Measurements from ENCODE around the gene ACTN1. TPM values are rescaled to one million over a fixed set of nuclear protein-coding genes. Genes with fewer than 3 reads are reported as not detected.

The ACTN1 gene
- total RNA-seq, 1 donor from 2014 or later: 70.7 TPM

GRCh38 chr14:68998062-68998461 lies 19.0 kb upstream of the ACTN1 start:
- no peak overlapping the region for H3K27ac Mint-ChIP-seq
- H3K79me2 ChIP-seq (ENCODE audit: low read depth): no peaks in the 10 kb centered on the region
- H3K4me3 ChIP-seq: no peak overlapping the region
- H3K27me3 Mint-ChIP-seq (ENCODE audit: insufficient read depth, low read depth): peaks cover 11% of the 10 kb centered on the region
- no peak for DNase-seq (ENCODE audit: low spot score)
- no peaks in the 10 kb centered on the region for H3K4me1 Mint-ChIP-seq
- H3K4me3 Mint-ChIP-seq: no peak overlapping the region
- peaks cover 6% of the 10 kb centered on the region for H3K9me3 Mint-ChIP-seq
- no peaks in the 10 kb centered on the region for H3K27me3 ChIP-seq
- no peak overlapping the region for H3K9ac ChIP-seq
- H3K36me3 Mint-ChIP-seq: no peaks in the 10 kb centered on the region
- no peak overlapping the region for H2AFZ ChIP-seq (replicated peaks)
- no peaks in the 10 kb centered on the region for H3K36me3 ChIP-seq
- no peak overlapping the region for H3K27ac ChIP-seq
- no peaks in the 10 kb centered on the region for H3K4me1 ChIP-seq
- H3F3A ChIP-seq (ENCODE audit: low read depth): peaks cover 5% of the 10 kb centered on the region
- no peak overlapping the region for H3K4me2 ChIP-seq
- H4K20me1 ChIP-seq (ENCODE audit: low read depth): no peaks in the 10 kb centered on the region
- TF ChIP-seq EZH2phosphoT487 (IDR thresholded peaks at IDR 0.05) (no peak), EZH2 (IDR thresholded peaks at IDR 0.05) (no peak), CTCF (IDR thresholded peaks at IDR 0.05) (no peak)
- H3K9me3 ChIP-seq (ENCODE audit: low read depth): no peaks in the 10 kb centered on the region

DNA sequence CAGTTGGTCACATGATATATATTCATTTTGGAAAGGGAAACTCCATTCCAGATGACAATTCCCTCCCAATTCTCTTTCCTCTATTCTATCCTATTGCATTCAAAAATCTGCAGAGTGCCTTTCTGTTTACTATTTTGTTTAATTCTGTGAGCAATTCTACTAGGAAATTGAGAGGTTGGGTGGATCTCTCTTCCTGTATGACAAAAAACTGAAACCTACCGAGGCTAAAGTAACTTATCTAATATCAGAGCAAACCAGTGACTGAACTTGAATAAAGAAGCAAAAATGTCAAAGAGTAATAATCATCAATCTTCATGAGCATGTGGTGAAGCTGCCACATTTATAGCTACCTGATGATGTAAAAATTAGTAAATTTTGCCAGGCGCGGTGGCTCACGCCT lies 16.6 kb upstream of the ACTN1 start:
- no peak overlapping the region for H3K9ac ChIP-seq
- peaks cover 5% of the 10 kb centered on the region for H3F3A ChIP-seq (ENCODE audit: low read depth)
- no peak overlapping the region for H3K27ac ChIP-seq
- H3K4me1 Mint-ChIP-seq: no peaks in the 10 kb centered on the region
- no peaks in the 10 kb centered on the region for H4K20me1 ChIP-seq (ENCODE audit: low read depth)
- H3K36me3 Mint-ChIP-seq: no peaks in the 10 kb centered on the region
- no peak overlapping the region for H3K27ac Mint-ChIP-seq
- peaks cover 6% of the 10 kb centered on the region for H3K9me3 Mint-ChIP-seq
- no peak overlapping the region for H3K4me3 Mint-ChIP-seq
- no peaks in the 10 kb centered on the region for H3K36me3 ChIP-seq
- no peaks in the 10 kb centered on the region for H3K79me2 ChIP-seq (ENCODE audit: low read depth)
- H3K27me3 ChIP-seq: no peaks in the 10 kb centered on the region
- H2AFZ ChIP-seq (replicated peaks): no peak overlapping the region
- peaks cover 2% of the 10 kb centered on the region for H3K27me3 Mint-ChIP-seq (ENCODE audit: insufficient read depth, low read depth)
- no peak overlapping the region for H3K4me2 ChIP-seq
- no peak for DNase-seq (ENCODE audit: low spot score)
- no peaks in the 10 kb centered on the region for H3K4me1 ChIP-seq
- no peaks in the 10 kb centered on the region for H3K9me3 ChIP-seq (ENCODE audit: low read depth)
- no peak overlapping the region for H3K4me3 ChIP-seq
- no peak for TF ChIP-seq EZH2phosphoT487 (IDR thresholded peaks at IDR 0.05)
- no peak for TF ChIP-seq CTCF (IDR thresholded peaks at IDR 0.05)
- TF ChIP-seq EZH2 (IDR thresholded peaks at IDR 0.05): no peak

GRCh38 chr14:68994056-68994455 lies 15.0 kb upstream of the ACTN1 start:
- Mint-ChIP-seq H3K4me3 (no peak overlapping the region), H3K4me1 (peaks cover 6% of the 10 kb centered on the region), H3K27me3 (ENCODE audit: insufficient read depth, low read depth) (no peaks in the 10 kb centered on the region), H3K9me3 (peaks cover 6% of the 10 kb centered on the region), H3K27ac (no peak overlapping the region), H3K36me3 (no peaks in the 10 kb centered on the region)
- peaks cover 2% of the 10 kb centered on the region for H3K4me1 ChIP-seq
- TF ChIP-seq CTCF (IDR thresholded peaks at IDR 0.05): no peak
- no peak for TF ChIP-seq EZH2phosphoT487 (IDR thresholded peaks at IDR 0.05)
- TF ChIP-seq EZH2 (IDR thresholded peaks at IDR 0.05): no peak
- DNase-seq (ENCODE audit: low spot score): no peak
- H2AFZ ChIP-seq (replicated peaks): no peak overlapping the region
- no peaks in the 10 kb centered on the region for H3K9me3 ChIP-seq (ENCODE audit: low read depth)
- H3K4me3 ChIP-seq: no peak overlapping the region
- no peak overlapping the region for H3K27ac ChIP-seq
- no peak overlapping the region for H3K4me2 ChIP-seq
- H4K20me1 ChIP-seq (ENCODE audit: low read depth): no peaks in the 10 kb centered on the region
- H3F3A ChIP-seq (ENCODE audit: low read depth): peaks cover 5% of the 10 kb centered on the region
- no peaks in the 10 kb centered on the region for H3K36me3 ChIP-seq
- H3K27me3 ChIP-seq: no peaks in the 10 kb centered on the region
- H3K79me2 ChIP-seq (ENCODE audit: low read depth): no peaks in the 10 kb centered on the region
- H3K9ac ChIP-seq: no peak overlapping the region
